SK-N-MC (cell line): Measurements from ENCODE around the gene KLC4.

Experiments used
- FOXP2 ChIP-seq: optimal IDR thresholded peaks from 2 replicates; pipeline ENCODE3; 2011; ENCODE audit warnings: mild to moderate bottlenecking, moderate library complexity; ENCODE audit not compliant: insufficient read depth; ENCODE audit errors: extremely low read length, control extremely low read depth
- POLR2AphosphoS5 ChIP-seq: IDR thresholded peaks from 2 replicates; pipeline ENCODE4 v1.6.1; 2012; ENCODE audit warnings: mild to moderate bottlenecking, low read depth, low read length, borderline replicate concordance

GRCh38 chr6:43020052-43020705 lies 39.3 kb upstream of the KLC4 start:
- TF ChIP-seq POLR2AphosphoS5: no peak
- no peak for TF ChIP-seq FOXP2
